ENCODE measurements around the gene HM13. TPM values are rescaled to one million over a fixed set of nuclear protein-coding genes. Genes with fewer than 3 reads are reported as not detected.
"Not testable (repeated sequence)": the region's sequence is repeated elsewhere in the genome, so short reads cannot be mapped to it uniquely, and the experiment has no call there.

HM13 gene
- total RNA-seq, 1 experiment from 2014 or later = 68.1 TPM

DNA sequence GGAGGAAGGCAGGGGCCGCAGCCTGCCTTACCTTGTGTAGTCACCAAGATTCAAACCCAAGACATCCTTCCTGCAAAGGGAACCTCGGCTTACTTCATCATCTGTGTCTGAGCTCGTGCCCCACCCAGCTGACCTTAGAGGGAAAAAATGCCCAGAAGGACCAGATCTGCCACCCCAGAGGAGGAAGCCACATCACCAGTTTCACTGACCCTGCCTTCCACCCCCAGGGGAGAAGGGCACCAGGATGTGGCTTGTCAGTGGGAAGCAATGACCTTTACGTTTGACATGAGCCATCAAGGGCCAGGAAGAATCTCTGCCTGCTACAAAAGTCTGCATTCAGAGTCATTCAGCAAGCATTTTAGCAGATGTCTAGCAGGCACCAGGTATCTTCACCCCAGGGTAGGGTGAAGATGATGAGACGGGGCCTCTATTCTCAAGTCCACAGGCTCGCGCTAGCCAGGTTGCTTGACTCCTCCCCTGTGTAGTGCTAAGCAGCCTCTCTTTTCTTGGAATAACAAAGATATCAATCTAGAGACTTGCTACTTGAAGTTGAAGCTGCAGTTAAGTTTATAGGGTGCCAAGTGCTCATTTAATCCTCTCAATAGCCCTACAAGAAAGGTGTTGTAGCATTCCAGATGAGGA lies 28.1 kb downstream of the HM13 start:
- H3K36me3 ChIP-seq = peaks cover 81% of the 10 kb centered on the region
- no peak for DNase-seq (ENCODE audit: low read depth in 1 of 2, low spot score in 2 of 2)

DNA sequence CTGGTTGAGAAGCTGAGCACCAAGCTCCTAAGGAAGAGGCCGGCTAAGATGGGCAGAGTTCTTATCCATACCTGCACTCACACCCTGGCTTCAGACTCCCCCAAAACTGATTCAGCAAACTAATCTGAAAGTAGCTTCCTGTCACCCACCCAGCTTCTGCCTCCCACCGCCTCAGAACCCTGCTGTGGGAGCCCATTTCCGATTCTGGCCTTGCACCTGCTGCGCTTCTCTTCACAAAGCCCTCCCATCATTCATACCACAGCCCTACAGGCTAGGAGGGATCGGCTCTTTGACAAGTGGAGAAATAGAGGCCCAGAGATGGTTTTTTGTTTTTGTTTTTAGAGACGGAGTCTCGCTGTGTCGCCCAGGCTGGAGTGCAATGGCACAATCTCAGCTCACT lies 28.7 kb downstream of the HM13 start:
- Histone ChIP-seq H3K4me1 (replicated peaks) (peaks cover 21% of the 10 kb centered on the region), H3K27ac (no peak overlapping the region), H3K4me3 (no peak overlapping the region), H3K36me3 (peaks cover 81% of the 10 kb centered on the region), H3K27me3 (replicated peaks) (no peaks in the 10 kb centered on the region), H3K9me3 (replicated peaks) (no peaks in the 10 kb centered on the region; the same call in 1 of the 2 replicates)
- DNase-seq (ENCODE audit: low read depth in 1 of 2, low spot score in 2 of 2) = no peak

More for the DNA sequence above, 28.1 kb downstream of the HM13 start:
- Histone ChIP-seq H3K27me3 (replicated peaks) (no peaks in the 10 kb centered on the region), H3K4me1 (replicated peaks) (peaks cover 21% of the 10 kb centered on the region), H3K9me3 (replicated peaks) (no peaks in the 10 kb centered on the region; the same call in 1 of the 2 replicates), H3K27ac (no peak overlapping the region), H3K4me3 (no peak overlapping the region)

DNA sequence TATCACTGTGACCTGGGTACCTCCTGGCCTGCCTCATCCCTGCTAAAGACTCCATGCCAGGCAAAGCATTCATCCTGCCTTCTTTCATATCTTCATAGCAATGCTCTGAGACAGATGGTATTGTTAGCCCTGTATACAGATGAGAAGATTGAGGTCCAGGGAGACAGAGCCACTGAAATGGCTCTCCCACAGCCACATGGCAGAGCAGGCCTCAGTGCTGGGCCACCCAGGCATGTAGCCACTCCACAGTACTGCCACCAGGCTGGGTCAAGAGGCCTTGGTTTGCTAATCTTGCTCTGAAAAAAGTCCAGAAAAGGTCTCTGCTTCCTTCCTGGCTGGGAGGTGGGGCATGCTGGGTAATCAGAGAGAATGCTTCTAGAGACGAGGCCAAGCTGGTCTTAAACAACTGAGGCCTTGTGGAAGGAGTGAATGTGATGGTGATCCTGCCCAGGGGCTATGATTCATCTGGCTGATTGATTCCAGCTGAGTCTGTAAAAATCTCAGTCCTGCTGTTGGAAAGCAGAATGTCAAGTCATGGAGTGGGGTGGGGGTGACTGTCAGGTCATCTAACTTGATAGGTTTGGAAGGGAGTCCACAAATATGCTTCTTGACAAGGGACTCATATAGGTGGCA lies 29.8 kb downstream of the HM13 start:
- no peaks in the 10 kb centered on the region for H3K9me3 ChIP-seq (replicated peaks)
- peak overlapping the region; percentile 54 for H3K27ac ChIP-seq

DNA sequence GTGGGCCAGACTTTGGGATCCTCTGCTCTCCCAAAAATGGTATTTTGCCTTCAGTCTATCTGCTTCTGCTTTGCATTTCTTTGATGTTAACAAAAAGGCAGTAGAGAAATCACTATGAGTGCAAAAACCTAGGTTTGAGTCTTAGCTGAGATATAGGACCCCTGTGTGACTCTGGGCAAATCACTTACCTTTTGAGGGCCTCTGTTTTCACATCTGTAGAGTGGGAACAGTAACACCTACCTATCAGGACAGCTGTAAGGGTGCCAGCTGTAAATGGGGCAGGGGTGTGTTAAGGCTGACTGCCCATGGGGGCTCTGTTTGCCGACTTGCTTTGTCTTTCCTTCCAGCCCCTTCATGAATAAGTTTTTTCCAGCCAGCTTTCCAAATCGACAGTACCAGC lies 30.4 kb downstream of the HM13 start:
- H3K27me3 ChIP-seq (replicated peaks) = no peaks in the 10 kb centered on the region
- H3K4me1 ChIP-seq (replicated peaks) = peaks cover 24% of the 10 kb centered on the region
- peak overlapping the region; percentile 54 for H3K27ac ChIP-seq
- H3K36me3 ChIP-seq = peaks cover 81% of the 10 kb centered on the region
- no peak for DNase-seq (ENCODE audit: low read depth in 1 of 2, low spot score in 2 of 2)
- H3K4me3 ChIP-seq = no peak overlapping the region
- H3K9me3 ChIP-seq (replicated peaks) = no peaks in the 10 kb centered on the region

More for the DNA sequence above, 29.8 kb downstream of the HM13 start:
- Histone ChIP-seq H3K4me3 (no peak overlapping the region), H3K27me3 (replicated peaks) (no peaks in the 10 kb centered on the region), H3K4me1 (replicated peaks) (peaks cover 24% of the 10 kb centered on the region), H3K36me3 (peaks cover 81% of the 10 kb centered on the region)
- peak; percentile 80 to 82 for DNase-seq (ENCODE audit: low read depth in 1 of 2, low spot score in 2 of 2)

DNA sequence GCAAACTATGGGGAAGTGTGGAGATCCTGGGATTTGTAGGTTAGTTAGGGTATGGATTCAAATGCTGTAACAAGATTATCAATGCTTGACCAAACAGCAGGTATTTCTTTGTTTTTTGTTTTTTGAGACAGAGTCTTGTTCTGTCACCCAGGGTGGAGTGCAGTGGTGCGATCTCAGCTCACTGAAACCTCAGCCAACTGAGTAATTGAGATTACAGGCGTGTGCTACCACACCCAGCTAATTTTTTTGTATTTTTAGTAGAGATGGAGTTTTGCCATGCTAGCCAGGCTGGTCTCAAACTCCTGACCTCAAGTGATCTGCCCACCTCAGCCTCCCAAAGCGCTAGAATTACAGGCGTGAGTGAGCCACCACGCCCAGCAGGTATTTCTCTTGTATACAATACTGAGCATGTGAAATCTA lies 31.4 kb downstream of the HM13 start:
- not testable (repeated sequence) for H3K9me3 ChIP-seq (replicated peaks); H3K4me3 ChIP-seq; DNase-seq (ENCODE audit: low read depth in 1 of 2, low spot score in 2 of 2); H3K27me3 ChIP-seq (replicated peaks); H3K27ac ChIP-seq
- H3K4me1 ChIP-seq (replicated peaks) = peaks cover 24% of the 10 kb centered on the region
- peaks cover 81% of the 10 kb centered on the region for H3K36me3 ChIP-seq

DNA sequence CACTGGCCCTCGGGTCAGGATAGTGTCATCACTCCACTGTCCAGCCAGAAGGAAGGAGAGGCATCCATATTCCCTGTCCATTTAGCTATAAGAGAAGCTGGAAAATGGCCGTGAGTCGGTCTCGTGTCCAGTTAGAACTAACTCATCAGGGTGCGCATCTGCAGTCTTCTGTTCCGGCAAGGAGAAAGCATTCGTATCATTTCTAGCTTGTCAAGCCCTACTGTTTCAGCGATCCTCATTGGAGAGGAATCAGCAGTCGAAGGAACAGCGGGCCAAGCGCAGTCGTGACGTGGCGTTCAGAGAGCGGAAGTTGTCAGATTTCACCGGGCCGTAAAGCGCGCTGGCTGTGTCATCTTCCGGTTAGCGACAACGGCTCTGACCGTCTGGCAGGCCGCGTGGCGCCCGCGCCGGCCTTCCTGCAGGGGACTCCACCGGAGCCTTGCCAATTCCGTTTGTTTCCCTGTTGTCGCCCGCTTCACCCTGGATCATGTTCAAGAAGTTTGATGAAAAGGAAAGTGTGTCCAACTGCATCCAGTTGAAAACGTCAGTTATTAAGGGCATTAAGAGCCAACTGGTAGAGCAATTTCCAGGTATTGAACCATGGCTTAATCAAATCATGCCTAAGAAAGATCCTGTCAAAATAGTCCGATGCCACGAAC lies 32.9 kb downstream of the HM13 start:
- Histone ChIP-seq H3K9me3 (replicated peaks) (no peaks in the 10 kb centered on the region), H3K4me3 (peak overlapping the region; percentile 47), H3K4me1 (replicated peaks) (peaks cover 20% of the 10 kb centered on the region), H3K27me3 (replicated peaks) (no peaks in the 10 kb centered on the region), H3K27ac (peak overlapping the region; percentile 73), H3K36me3 (peaks cover 87% of the 10 kb centered on the region)
- peak; percentile 80 to 86 for DNase-seq (ENCODE audit: low read depth in 1 of 2, low spot score in 2 of 2)

DNA sequence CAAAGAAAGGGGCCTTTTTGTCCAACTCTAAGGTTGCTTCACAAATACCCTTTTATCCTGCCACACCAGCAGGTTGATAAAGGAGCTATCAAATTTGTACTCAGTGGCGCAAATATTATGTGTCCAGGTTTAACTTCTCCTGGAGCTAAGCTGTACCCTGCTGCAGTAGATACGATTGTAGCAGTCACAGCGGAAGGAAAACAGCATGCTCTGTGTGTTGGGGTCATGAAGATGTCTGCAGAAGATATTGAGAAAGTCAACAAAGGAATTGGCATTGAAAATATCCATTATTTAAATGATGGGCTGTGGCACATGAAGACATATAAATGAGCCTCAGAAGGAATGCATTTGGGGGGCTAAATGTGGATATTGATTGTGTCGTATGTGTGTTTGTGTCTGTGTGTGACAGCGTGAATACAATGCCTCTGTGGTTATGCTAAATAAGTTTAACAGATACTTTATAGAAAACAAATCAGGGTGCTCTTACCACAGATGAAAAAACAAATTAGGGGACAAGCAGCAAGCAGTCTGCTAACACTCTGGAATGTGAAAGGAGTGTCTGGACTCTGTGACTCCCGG lies 33.6 kb downstream of the HM13 start:
- H3K4me3 ChIP-seq = peak overlapping the region; percentile 47
- H3K36me3 ChIP-seq = peaks cover 87% of the 10 kb centered on the region
- DNase-seq (ENCODE audit: low read depth in 1 of 2, low spot score in 2 of 2) = no peak
- no peaks in the 10 kb centered on the region for H3K9me3 ChIP-seq (replicated peaks)
- peak overlapping the region; percentile 73 for H3K27ac ChIP-seq
- H3K4me1 ChIP-seq (replicated peaks) = peaks cover 18% of the 10 kb centered on the region
- H3K27me3 ChIP-seq (replicated peaks) = no peaks in the 10 kb centered on the region

DNA sequence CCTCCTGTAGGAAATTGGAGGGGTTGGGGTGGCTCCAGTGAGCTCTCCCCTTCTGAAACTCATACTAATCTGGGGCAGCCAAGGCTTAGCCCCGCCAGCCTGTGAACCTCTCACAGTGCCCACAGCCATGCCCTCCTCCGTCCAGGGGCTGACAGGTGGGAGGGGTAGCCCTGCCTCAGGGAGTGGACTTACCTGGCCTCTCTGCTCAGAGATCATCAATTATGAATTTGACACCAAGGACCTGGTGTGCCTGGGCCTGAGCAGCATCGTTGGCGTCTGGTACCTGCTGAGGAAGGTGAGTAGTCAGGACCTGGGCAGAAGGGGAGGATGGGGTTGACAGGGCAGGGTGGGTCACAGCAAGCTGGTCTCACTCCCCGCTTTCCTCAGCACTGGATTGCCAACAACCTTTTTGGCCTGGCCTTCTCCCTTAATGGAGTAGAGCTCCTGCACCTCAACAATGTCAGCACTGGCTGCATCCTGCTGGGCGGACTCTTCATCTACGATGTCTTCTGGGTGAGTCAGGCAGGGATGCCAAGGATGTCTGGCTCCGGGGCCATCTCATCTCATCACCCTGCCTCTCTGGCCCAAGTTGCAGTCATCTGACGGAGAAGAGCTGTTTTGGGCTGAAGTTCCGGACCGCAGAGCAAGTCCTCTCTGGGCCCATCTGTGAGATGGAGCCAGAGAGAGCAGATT lies 34.7 kb downstream of the HM13 start:
- Histone ChIP-seq H3K9me3 (replicated peaks) (no peaks in the 10 kb centered on the region), H3K4me3 (no peak overlapping the region), H3K27ac (no peak overlapping the region), H3K36me3 (peaks cover 84% of the 10 kb centered on the region), H3K27me3 (replicated peaks) (no peaks in the 10 kb centered on the region), H3K4me1 (replicated peaks) (peaks cover 14% of the 10 kb centered on the region)
- DNase-seq (ENCODE audit: low read depth in 1 of 2, low spot score in 2 of 2) = no peak

DNA sequence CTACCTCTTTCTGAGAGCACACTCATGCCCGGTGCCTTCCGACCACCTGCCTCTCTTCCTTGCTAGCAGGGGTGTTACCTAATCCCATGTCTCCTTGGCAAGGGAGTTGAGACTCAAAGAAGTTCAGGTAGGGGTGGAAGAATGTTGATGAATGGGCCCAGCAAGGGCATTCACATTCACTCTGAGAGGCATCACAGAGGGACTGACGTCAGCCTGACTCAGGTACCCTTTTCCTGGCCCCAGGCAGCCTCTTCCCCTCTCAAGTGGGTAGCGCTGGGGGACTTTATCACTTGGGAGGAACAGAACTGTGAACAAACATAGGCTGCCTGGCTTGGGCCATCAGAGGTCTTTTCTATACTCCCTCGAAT lies 35.3 kb downstream of the HM13 start:
- no peaks in the 10 kb centered on the region for H3K9me3 ChIP-seq (replicated peaks)
- H3K27ac ChIP-seq = no peak overlapping the region
- no peak for DNase-seq (ENCODE audit: low read depth in 1 of 2, low spot score in 2 of 2)
- no peaks in the 10 kb centered on the region for H3K27me3 ChIP-seq (replicated peaks)
- peaks cover 8% of the 10 kb centered on the region for H3K4me1 ChIP-seq (replicated peaks)
- H3K4me3 ChIP-seq = no peak overlapping the region
- peaks cover 84% of the 10 kb centered on the region for H3K36me3 ChIP-seq

DNA sequence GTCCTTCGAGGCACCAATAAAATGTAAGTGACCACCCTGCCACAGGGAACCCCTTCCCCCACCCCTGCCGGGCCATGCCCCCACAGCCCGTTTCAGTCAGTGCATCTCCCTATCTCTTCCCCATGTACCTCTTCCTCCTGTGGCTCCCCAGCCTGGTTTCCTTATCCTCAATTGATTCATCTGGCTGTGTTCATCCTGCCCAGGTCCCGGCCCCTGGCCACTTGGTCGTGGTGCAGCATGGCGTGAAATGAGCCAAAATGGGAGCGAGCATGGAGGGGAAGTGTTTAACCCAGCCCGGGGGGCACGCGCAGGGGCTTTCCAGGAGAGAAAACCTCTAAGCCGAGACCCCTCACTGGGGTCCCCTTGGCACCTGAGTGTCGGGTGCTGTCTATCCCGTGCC lies 35.9 kb downstream of the HM13 start:
- no peak overlapping the region for H3K27ac ChIP-seq

DNA sequence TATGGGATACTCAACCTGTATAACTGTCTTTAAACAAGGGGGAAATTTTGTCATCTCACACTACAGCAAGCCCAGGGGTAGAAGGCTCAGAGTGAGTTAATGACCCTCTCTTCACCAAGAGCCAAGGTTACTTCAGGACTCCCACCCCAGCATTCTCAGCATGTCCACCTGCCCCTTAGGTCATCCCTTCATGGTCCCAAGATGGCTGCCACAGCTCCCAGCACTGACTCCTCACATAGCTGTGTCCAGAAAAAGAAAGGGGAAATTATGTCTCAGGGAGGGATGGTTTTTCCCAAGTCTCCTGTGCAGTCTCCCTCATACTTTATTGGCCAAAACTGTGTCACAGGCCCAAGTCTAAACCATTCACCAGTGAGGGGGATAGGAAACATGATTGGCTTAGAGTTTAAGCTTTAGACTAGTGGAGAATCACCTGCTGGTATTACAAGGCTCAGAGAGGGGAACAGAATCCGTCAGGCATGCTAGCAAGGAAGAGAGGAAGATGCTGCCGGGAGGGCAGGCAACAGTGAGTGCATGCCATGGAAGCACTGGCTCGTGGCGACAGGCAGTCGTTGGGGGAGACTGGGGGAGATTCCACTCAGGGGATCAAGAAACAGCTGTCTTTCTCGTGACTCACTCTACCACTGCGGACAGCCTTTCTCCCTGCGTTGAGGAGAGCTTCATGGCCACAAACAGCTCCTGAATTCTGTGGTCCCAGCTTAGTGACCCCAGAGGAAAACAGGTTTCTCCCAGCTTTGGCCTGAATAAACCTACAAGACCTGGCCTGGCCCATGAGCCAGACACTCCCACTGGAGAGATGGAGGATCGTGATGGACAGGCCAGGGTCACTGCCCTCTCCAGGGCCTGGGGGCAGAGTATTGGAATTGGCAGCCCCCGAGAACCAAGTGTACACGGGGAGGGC lies 37.2 kb downstream of the HM13 start:
- Histone ChIP-seq H3K27me3 (replicated peaks) (no peaks in the 10 kb centered on the region), H3K4me3 (no peak overlapping the region), H3K4me1 (replicated peaks) (0 out of 2 replicates have a peak, but pooled peaks cover 3% of the 10 kb centered on the region), H3K9me3 (replicated peaks) (no peaks in the 10 kb centered on the region), H3K36me3 (peaks cover 80% of the 10 kb centered on the region), H3K27ac (no peak overlapping the region)
- DNase-seq (ENCODE audit: low read depth in 1 of 2, low spot score in 2 of 2) = no peak

More for the DNA sequence above, 35.9 kb downstream of the HM13 start:
- Histone ChIP-seq H3K9me3 (replicated peaks) (no peaks in the 10 kb centered on the region), H3K27me3 (replicated peaks) (no peaks in the 10 kb centered on the region), H3K4me3 (no peak overlapping the region), H3K36me3 (peaks cover 84% of the 10 kb centered on the region), H3K4me1 (replicated peaks) (0 out of 2 replicates have a peak, but pooled peaks cover 3% of the 10 kb centered on the region)
- DNase-seq (ENCODE audit: low read depth in 1 of 2, low spot score in 2 of 2) = no peak

DNA sequence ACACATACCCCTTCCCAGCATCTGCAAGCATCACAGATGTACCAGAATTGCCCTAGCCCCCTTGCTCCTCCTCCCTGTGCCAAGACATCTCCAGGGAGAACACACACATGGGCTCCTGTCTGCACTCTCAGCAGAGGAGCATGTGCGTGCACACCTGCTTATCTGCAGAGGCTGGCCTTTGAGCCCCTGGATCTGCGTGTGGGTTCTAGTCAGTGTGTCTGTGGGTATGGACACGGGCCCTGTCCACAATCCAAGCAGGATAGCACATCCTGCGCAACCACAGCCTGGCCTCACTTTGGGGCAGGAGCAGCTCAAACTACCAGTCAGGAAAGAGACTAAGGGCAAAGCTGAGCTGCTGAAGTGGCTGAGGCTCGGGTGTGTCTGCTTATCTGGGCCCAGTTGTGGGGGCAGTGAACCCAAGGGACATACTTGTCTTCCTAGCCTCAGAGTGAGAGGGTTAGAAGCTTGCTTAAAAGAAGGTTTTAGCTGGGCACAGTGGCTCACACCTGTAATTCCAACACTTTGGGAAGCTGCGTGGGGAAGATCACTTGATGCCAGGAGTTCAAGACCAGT lies 41.0 kb downstream of the HM13 start:
- H3K27ac ChIP-seq = no peak overlapping the region

More for the DNA sequence above, 41.0 kb downstream of the HM13 start:
- Histone ChIP-seq H3K4me3 (no peak overlapping the region), H3K4me1 (replicated peaks) (peaks cover 9% of the 10 kb centered on the region), H3K27me3 (replicated peaks) (no peaks in the 10 kb centered on the region), H3K9me3 (replicated peaks) (no peaks in the 10 kb centered on the region), H3K36me3 (peaks cover 71% of the 10 kb centered on the region)
- DNase-seq (ENCODE audit: low read depth in 1 of 2, low spot score in 2 of 2) = no peak

Measured in SJSA1 (cell line).